Thoracic aorta (tissue), 2 donors: ENCODE results near the gene DPYD. TPM values are rescaled to one million over a fixed set of nuclear protein-coding genes. Genes with fewer than 3 reads are reported as not detected.

Source experiments
- ATAC-seq: fragments of 150-250 bp; one replicate; pipeline ENCODE4 v1.8.0; 2017; ENCODE audit warnings: low read depth; ENCODE audit not compliant: insufficient number of reproducible peaks, low FRiP score
- DNase-seq: peaks from one replicate; pipeline ENCODE4 v3.0.0-alpha.2; 2020; ENCODE audit warnings: low spot score
- H3K27ac ChIP-seq, 2 donors: fragments of 200-600 bp; sonication (generic); 1 replicate in 1 of 2; 2 replicates in 1 of 2; pipeline ENCODE4 v1.5.1; 2016; ENCODE audit warnings: mild to moderate bottlenecking in 2 of 2, moderate library complexity in 2 of 2
- H3K27me3 ChIP-seq: fragments of 200-600 bp; sonication (generic); replicated peaks from 2 replicates; pipeline ENCODE4 v1.6.0; 2016; ENCODE audit warnings: mild to moderate bottlenecking; ENCODE audit not compliant: insufficient read depth
- H3K36me3 ChIP-seq: fragments of 200-600 bp; sonication (generic); one replicate; pipeline ENCODE4 v1.5.1; 2016
- H3K4me1 ChIP-seq, 2 donors: fragments of 200-600 bp; sonication (generic); 1 replicate in 1 of 2; 2 replicates in 1 of 2; pipeline versions ENCODE4 v1.5.1 to v1.6.0; 2016; ENCODE audit warnings: low read depth in 2 of 2, mild to moderate bottlenecking in 1 of 2; ENCODE audit not compliant: control insufficient read depth in 1 of 2
- H3K4me3 ChIP-seq: fragments of 200-600 bp; sonication (generic); 2 replicates; pipeline ENCODE4 v1.5.1; 2016; ENCODE audit warnings: mild to moderate bottlenecking
- H3K9me3 ChIP-seq: fragments of 200-600 bp; sonication (generic); 2 replicates; pipeline ENCODE4 v1.5.1; 2016
- total RNA-seq, 2 donors: library from RNA; depleted of rRNA; stranded (reverse); fragments of >200 nt; gene quantifications; one replicate each; pipeline versions ENCODE4 v1.1.0 to v1.2.3, GENCODE V29; 2016
- TF ChIP-seq, protein P1 (sequence below): fragments of 200-600 bp; sonication (generic); IDR thresholded peaks from one replicate; pipeline ENCODE4 v1.5.1; 2019; ENCODE audit warnings: antibody characterized with exemption

The DPYD gene
- total RNA-seq, 2 donors from 2014 or later = 29.1 to 44.2 TPM

GRCh38 chr1:97581614-97582051 lies 339.2 kb downstream of the DPYD start:
- H3K4me1 ChIP-seq = no peaks in the 10 kb centered on the region
- no peaks in the 10 kb centered on the region for H3K36me3 ChIP-seq
- ATAC-seq (no peak), DNase-seq (no peak)
- H3K27ac ChIP-seq = no peak overlapping the region
- no peaks in the 10 kb centered on the region for H3K9me3 ChIP-seq
- TF ChIP-seq, protein P1, sequence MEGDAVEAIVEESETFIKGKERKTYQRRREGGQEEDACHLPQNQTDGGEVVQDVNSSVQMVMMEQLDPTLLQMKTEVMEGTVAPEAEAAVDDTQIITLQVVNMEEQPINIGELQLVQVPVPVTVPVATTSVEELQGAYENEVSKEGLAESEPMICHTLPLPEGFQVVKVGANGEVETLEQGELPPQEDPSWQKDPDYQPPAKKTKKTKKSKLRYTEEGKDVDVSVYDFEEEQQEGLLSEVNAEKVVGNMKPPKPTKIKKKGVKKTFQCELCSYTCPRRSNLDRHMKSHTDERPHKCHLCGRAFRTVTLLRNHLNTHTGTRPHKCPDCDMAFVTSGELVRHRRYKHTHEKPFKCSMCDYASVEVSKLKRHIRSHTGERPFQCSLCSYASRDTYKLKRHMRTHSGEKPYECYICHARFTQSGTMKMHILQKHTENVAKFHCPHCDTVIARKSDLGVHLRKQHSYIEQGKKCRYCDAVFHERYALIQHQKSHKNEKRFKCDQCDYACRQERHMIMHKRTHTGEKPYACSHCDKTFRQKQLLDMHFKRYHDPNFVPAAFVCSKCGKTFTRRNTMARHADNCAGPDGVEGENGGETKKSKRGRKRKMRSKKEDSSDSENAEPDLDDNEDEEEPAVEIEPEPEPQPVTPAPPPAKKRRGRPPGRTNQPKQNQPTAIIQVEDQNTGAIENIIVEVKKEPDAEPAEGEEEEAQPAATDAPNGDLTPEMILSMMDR = no peak
- H3K27me3 ChIP-seq = no peaks in the 10 kb centered on the region
- no peak overlapping the region for H3K4me3 ChIP-seq

GRCh38 chr1:97577613-97578012 lies 343.2 kb downstream of the DPYD start:
- Histone ChIP-seq H3K4me1 (no peaks in the 10 kb centered on the region), H3K9me3 (no peaks in the 10 kb centered on the region), H3K36me3 (no peaks in the 10 kb centered on the region), H3K4me3 (no peak overlapping the region), H3K27ac (no peak overlapping the region), H3K27me3 (no peaks in the 10 kb centered on the region)
- ATAC-seq (no peak), DNase-seq (no peak)
- TF ChIP-seq, protein P1 = no peak

DNA sequence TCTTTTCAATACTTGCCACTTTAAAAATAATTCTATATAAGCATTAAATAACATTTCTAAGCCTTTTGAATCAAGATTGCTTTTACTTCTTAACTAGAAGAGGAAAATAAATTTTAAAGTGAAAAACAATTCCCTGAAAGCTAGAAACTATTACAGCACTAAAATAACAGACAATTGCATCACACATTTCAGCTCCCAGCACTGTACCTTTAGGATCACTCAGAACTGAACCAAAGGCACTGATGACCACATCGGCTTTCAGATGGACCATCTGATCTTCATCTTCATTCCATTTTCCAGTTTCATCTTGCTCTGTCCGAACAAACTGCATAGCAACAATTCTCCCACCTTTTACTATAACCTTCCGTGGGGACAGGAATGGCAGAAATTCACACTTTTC lies 347.3 kb downstream of the DPYD start:
- Histone ChIP-seq H3K36me3 (no peaks in the 10 kb centered on the region), H3K9me3 (no peaks in the 10 kb centered on the region), H3K27me3 (no peaks in the 10 kb centered on the region), H3K4me3 (no peak overlapping the region), H3K4me1 (no peaks in the 10 kb centered on the region), H3K27ac (no peak overlapping the region)
- ATAC-seq (no peak), DNase-seq (no peak)
- TF ChIP-seq, protein P1 = no peak

- H3K4me1 ChIP-seq = no peaks in the 10 kb centered on the region
- H3K9me3 ChIP-seq = no peaks in the 10 kb centered on the region
- no peaks in the 10 kb centered on the region for H3K27me3 ChIP-seq
- DNase-seq (no peak), ATAC-seq (no peak)
- no peaks in the 10 kb centered on the region for H3K36me3 ChIP-seq
- TF ChIP-seq, protein P1 = no peak
- H3K4me3 ChIP-seq = no peak overlapping the region
- H3K27ac ChIP-seq = no peak overlapping the region
Measured at GRCh38 chr1:97572561-97572960, 348.3 kb downstream of the DPYD start.

- DNase-seq (no peak), ATAC-seq (no peak)
- TF ChIP-seq, protein P1 = no peak
- no peak overlapping the region for H3K4me3 ChIP-seq
- H3K27ac ChIP-seq = no peak overlapping the region
- H3K9me3 ChIP-seq = no peaks in the 10 kb centered on the region
- H3K4me1 ChIP-seq = no peaks in the 10 kb centered on the region
- no peaks in the 10 kb centered on the region for H3K36me3 ChIP-seq
- no peaks in the 10 kb centered on the region for H3K27me3 ChIP-seq
Measured at GRCh38 chr1:97571760-97572159, 349.1 kb downstream of the DPYD start.
